HEK293 (cell line): ENCODE measurements around the gene GSG1L.

ENCODE experiments used
- CTCF ChIA-PET: fragments of 350-600 bp; formaldehyde crosslinking; extraction: SDS; loops from one replicate; lab custom pipeline; 2021; ENCODE audit warnings: antibody characterized with exemption; lab: Yijun Ruan, JAX
- POLR2A ChIA-PET: fragments of 300-600 bp; formaldehyde crosslinking; extraction: SDS; loops from one replicate; lab custom pipeline; 2020; ENCODE audit warnings: antibody characterized with exemption, inconsistent platforms; lab: Yijun Ruan, JAX
- H3K27ac ChIP-seq: fragments of 200-500 bp; sonication (Bioruptor generic); 2 replicates; pipeline ENCODE4 v1.5.1; 2014; ENCODE audit warnings: low read depth, low read length, control low read depth, inconsistent platforms; ENCODE audit errors: extremely low read depth
- H3K36me3 ChIP-seq, 2 experiments: fragments of 200-500 bp in 1 of 2; sonication (Bioruptor generic) in 1 of 2; 1 replicate in 1 of 2; 2 replicates in 1 of 2; pipeline ENCODE4 v1.5.1; 2014 to 2017; ENCODE audit warnings: inconsistent platforms in 2 of 2, low read length in 2 of 2; ENCODE audit not compliant: control insufficient read depth in 2 of 2, insufficient read depth in 1 of 2
- H3K4me1 ChIP-seq: fragments of 200-500 bp; sonication (Bioruptor generic); 2 replicates; pipeline ENCODE4 v1.5.1; 2014; ENCODE audit warnings: mild to moderate bottlenecking, low read length, inconsistent platforms; ENCODE audit not compliant: control insufficient read depth, insufficient read depth
- H3K4me3 ChIP-seq: 2 replicates; pipeline ENCODE4 v1.5.1; 2011; ENCODE audit warnings: low read depth, mild to moderate bottlenecking, control low read depth, low read length, moderate library complexity
- H3K9me3 ChIP-seq: fragments of 200-500 bp; sonication (Bioruptor generic); 2 replicates; pipeline ENCODE4 v1.5.1; 2014; ENCODE audit warnings: low read depth, low read length, inconsistent platforms; ENCODE audit not compliant: control insufficient read depth, insufficient read depth
- KLF9 ChIP-seq: fragments of 450-650 bp; formaldehyde crosslinking; IDR thresholded peaks from 2 replicates; pipeline ENCODE4 v1.5.1; 2016; ENCODE audit warnings: missing biosample characterization, missing genetic modification characterization, low read depth
- ZBTB7A ChIP-seq: fragments of 450-650 bp; formaldehyde crosslinking; IDR thresholded peaks from 2 replicates; pipeline ENCODE4 v1.5.1; 2016; ENCODE audit warnings: low read depth, missing biosample characterization, missing genetic modification characterization
- ZFHX2 ChIP-seq: fragments of 450-650 bp; formaldehyde crosslinking; conservative IDR thresholded peaks from 2 replicates; pipeline ENCODE4 v1.5.1; 2016; ENCODE audit warnings: missing biosample characterization, missing genetic modification characterization
- ZNF174 ChIP-seq: fragments of 450-650 bp; formaldehyde crosslinking; IDR thresholded peaks from 2 replicates; pipeline ENCODE4 v1.5.0; 2017; ENCODE audit warnings: missing biosample characterization, mild to moderate bottlenecking, missing genetic modification characterization
- ZNF239 ChIP-seq: fragments of 450-650 bp; formaldehyde crosslinking; IDR thresholded peaks from 2 replicates; pipeline ENCODE4 v1.5.1; 2016; ENCODE audit warnings: missing biosample characterization, missing genetic modification characterization
- ZNF248 ChIP-seq: fragments of 450-650 bp; formaldehyde crosslinking; IDR thresholded peaks from 2 replicates; pipeline ENCODE4 v1.5.1; 2017; ENCODE audit warnings: missing biosample characterization, missing genetic modification characterization
- ZNF280D ChIP-seq: fragments of 450-650 bp; formaldehyde crosslinking; IDR thresholded peaks from 2 replicates; pipeline ENCODE4 v1.5.1; 2016; ENCODE audit warnings: missing biosample characterization, missing genetic modification characterization
- ZNF302 ChIP-seq: fragments of 450-650 bp; formaldehyde crosslinking; IDR thresholded peaks from 2 replicates; pipeline ENCODE4 v1.5.1; 2016; ENCODE audit warnings: missing biosample characterization, missing genetic modification characterization, low read depth
- ZNF488 ChIP-seq: fragments of 450-650 bp; formaldehyde crosslinking; IDR thresholded peaks from 2 replicates; pipeline ENCODE4 v1.5.1; 2016; ENCODE audit warnings: missing biosample characterization, missing genetic modification characterization
- ZNF513 ChIP-seq: fragments of 450-650 bp; IDR thresholded peaks from 2 replicates; pipeline ENCODE4 v1.5.1; 2018; ENCODE audit warnings: missing biosample characterization, missing genetic modification characterization
- ZNF530 ChIP-seq: fragments of 450-650 bp; formaldehyde crosslinking; IDR thresholded peaks from 2 replicates; pipeline ENCODE4 v1.5.1; 2016; ENCODE audit warnings: low read depth, missing biosample characterization, missing genetic modification characterization
- ZNF544 ChIP-seq: fragments of 450-650 bp; formaldehyde crosslinking; IDR thresholded peaks from 2 replicates; pipeline ENCODE4 v1.5.0; 2017; ENCODE audit warnings: missing biosample characterization, missing genetic modification characterization
- ZSCAN4 ChIP-seq: fragments of 450-650 bp; formaldehyde crosslinking; IDR thresholded peaks from 2 replicates; pipeline ENCODE4 v1.5.1; 2017; ENCODE audit warnings: missing biosample characterization, missing genetic modification characterization
- TF ChIP-seq, protein P1 (sequence below): fragments of 450-650 bp; formaldehyde crosslinking; IDR thresholded peaks from 2 replicates; pipeline ENCODE4; 2016; ENCODE audit warnings: missing biosample characterization, missing genetic modification characterization
- TF ChIP-seq, protein P2 (sequence below): fragments of 450-650 bp; formaldehyde crosslinking; IDR thresholded peaks from 2 replicates; pipeline ENCODE4 v1.5.1; 2016; ENCODE audit warnings: missing biosample characterization, missing genetic modification characterization

GSG1L gene

GRCh38 chr16:28089205-28089991 lies 25.9 kb upstream of the GSG1L start (continued):
- TF ChIP-seq ZBTB7A (tag by site-specific recombination) (0 out of 2 replicates have a peak, but pooled peaks have one; percentile 51), ZFHX2 (peak; percentile 94), ZNF488 (tag by site-specific recombination) (0 out of 2 replicates have a peak, but pooled peaks have one; percentile 26), ZSCAN4 (peak; percentile 97), ZNF544 (tag by site-specific recombination) (peak; percentile 36; the same call in 1 of the 2 replicates), ZNF302 (tag by site-specific recombination) (0 out of 2 replicates have a peak, but pooled peaks have one; percentile 28), KLF9 (tag by site-specific recombination) (peak; percentile 85), ZNF513 (no peak), ZNF530 (0 out of 2 replicates have a peak, but pooled peaks have one; percentile 14), ZNF174 (tag by site-specific recombination) (no peak), ZNF248 (tag by site-specific recombination) (peak; percentile 77; the same call in 1 of the 2 replicates), ZNF239 (tag by site-specific recombination) (0 out of 2 replicates have a peak, but pooled peaks have one; percentile 17)
- TF ChIP-seq, protein P1, sequence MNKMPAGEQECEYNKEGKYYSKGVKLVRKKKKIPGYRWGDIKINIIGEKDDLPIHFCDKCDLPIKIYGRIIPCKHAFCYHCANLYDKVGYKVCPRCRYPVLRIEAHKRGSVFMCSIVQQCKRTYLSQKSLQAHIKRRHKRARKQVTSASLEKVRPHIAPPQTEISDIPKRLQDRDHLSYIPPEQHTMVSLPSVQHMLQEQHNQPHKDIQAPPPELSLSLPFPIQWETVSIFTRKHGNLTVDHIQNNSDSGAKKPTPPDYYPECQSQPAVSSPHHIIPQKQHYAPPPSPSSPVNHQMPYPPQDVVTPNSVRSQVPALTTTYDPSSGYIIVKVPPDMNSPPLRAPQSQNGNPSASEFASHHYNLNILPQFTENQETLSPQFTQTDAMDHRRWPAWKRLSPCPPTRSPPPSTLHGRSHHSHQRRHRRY (tag by site-specific recombination): no peak

DNA sequence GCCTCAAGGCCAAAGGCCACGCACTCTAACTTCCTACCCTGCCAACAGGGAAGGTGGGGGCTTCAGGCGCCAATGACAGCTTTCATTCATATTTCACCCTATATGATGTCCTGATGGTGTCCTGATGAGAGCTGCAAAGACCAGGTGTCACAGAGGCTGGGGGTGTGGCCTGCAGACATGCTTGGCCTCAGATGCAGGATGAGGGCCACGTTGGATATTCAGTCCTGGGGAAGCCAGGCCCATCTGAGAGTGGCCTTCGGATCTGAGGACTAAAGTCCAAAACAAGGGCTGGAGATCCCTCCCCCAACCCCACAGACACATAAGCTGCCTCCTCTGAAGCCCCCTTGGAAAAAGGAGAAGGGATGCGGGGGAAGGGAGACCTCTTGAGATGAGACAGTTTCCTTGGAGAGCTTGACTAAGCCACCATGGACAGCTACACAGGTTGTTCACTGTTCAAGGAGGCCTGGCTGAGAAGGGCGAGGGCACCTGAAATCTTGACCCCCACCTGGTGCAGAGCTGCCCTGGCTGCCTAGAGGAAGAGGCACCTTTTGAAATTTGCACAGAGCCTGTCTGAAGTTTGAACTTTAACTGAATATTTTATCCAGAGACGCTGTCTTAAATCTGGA lies 24.3 kb upstream of the GSG1L start:
- POLR2A ChIA-PET: no interaction called here
- H3K36me3 ChIP-seq: no peaks in the 10 kb centered on the region; a peak in 1 of 3 replicates
- no peaks in the 10 kb centered on the region for H3K4me1 ChIP-seq
- no peak overlapping the region for H3K27ac ChIP-seq
- TF ChIP-seq, protein P2, sequence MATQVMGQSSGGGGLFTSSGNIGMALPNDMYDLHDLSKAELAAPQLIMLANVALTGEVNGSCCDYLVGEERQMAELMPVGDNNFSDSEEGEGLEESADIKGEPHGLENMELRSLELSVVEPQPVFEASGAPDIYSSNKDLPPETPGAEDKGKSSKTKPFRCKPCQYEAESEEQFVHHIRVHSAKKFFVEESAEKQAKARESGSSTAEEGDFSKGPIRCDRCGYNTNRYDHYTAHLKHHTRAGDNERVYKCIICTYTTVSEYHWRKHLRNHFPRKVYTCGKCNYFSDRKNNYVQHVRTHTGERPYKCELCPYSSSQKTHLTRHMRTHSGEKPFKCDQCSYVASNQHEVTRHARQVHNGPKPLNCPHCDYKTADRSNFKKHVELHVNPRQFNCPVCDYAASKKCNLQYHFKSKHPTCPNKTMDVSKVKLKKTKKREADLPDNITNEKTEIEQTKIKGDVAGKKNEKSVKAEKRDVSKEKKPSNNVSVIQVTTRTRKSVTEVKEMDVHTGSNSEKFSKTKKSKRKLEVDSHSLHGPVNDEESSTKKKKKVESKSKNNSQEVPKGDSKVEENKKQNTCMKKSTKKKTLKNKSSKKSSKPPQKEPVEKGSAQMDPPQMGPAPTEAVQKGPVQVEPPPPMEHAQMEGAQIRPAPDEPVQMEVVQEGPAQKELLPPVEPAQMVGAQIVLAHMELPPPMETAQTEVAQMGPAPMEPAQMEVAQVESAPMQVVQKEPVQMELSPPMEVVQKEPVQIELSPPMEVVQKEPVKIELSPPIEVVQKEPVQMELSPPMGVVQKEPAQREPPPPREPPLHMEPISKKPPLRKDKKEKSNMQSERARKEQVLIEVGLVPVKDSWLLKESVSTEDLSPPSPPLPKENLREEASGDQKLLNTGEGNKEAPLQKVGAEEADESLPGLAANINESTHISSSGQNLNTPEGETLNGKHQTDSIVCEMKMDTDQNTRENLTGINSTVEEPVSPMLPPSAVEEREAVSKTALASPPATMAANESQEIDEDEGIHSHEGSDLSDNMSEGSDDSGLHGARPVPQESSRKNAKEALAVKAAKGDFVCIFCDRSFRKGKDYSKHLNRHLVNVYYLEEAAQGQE (tag by site-specific recombination): peak; percentile 94
- TF ChIP-seq ZNF280D (tag by site-specific recombination): no peak
- TF ChIP-seq, all 188 proteins: peak for 1
- no peaks in the 10 kb centered on the region for H3K9me3 ChIP-seq
- no peak overlapping the region for H3K4me3 ChIP-seq
- CTCF ChIA-PET: interaction anchor here (0.7 to 1.5 kb wide), 2 partner anchors 17 to 448 kb away, joined by 3 to 5 read pairs; no protein-coding TSS in a partner anchor
